GM19395 (cell line): ENCODE data around the gene PAX2.

Source experiments
- ATAC-seq: cut with Tn5 transposase; IDR thresholded peaks from one replicate; pipeline ENCODE4 v1.9.1; 2021; ENCODE audit warnings: mild to moderate bottlenecking, moderate library complexity; ENCODE audit not compliant: unreplicated experiment

PAX2 gene

GRCh38 chr10:100737355-100738054 lies 7.9 kb upstream of the PAX2 start:
- no peak for ATAC-seq

GRCh38 chr10:100738055-100738827 lies 7.1 kb upstream of the PAX2 start:
- ATAC-seq: no peak

GRCh38 chr10:100739517-100740368 lies 5.6 kb upstream of the PAX2 start:
- no peak for ATAC-seq

GRCh38 chr10:100740476-100741377 lies 4.7 kb upstream of the PAX2 start:
- ATAC-seq: no peak

- no peak for ATAC-seq
Measured at GRCh38 chr10:100741378-100742075, 3.9 kb upstream of the PAX2 start.

- no peak for ATAC-seq
Measured at GRCh38 chr10:100742076-100742771, 3.2 kb upstream of the PAX2 start.

GRCh38 chr10:100742936-100743335 lies 2.4 kb upstream of the PAX2 start:
- no peak for ATAC-seq

- ATAC-seq: no peak
Measured at GRCh38 chr10:100743626-100744135, 1.7 kb upstream of the PAX2 start.

- no peak for ATAC-seq
Measured at GRCh38 chr10:100744136-100744986, 1.0 kb upstream of the PAX2 start.

GRCh38 chr10:100745882-100746783 lies 751 bp downstream of the PAX2 start:
- ATAC-seq: no peak

- no peak for ATAC-seq
Measured at GRCh38 chr10:100746784-100747455, 1.5 kb downstream of the PAX2 start.

GRCh38 chr10:100747456-100748230 lies 2.3 kb downstream of the PAX2 start:
- no peak for ATAC-seq

- no peak for ATAC-seq
Measured at GRCh38 chr10:100748231-100749058, 3.1 kb downstream of the PAX2 start.

GRCh38 chr10:100749059-100749308 lies 3.6 kb downstream of the PAX2 start:
- ATAC-seq: no peak
